HTERT RPE-1 (cell line): ENCODE results near the gene PTPRB.
"Not testable (repeated sequence)": the region's sequence is repeated elsewhere in the genome, so short reads cannot be mapped to it uniquely, and the experiment has no call there.

ENCODE experiments used
- in situ Hi-C: fragments of 300-500 bp; cut with MboI; formaldehyde crosslinking; loops from 4 replicates; pipeline ENCODE4 v1.14.3; 2020; ENCODE audit warnings: low sequenced_read_pairs

Gene PTPRB

GRCh38 chr12:70549340-70550179 is 87.7 kb downstream of the PTPRB start:
- in situ Hi-C loops, result no loop called here

- in situ Hi-C loops, result no loop called here
Observed at GRCh38 chr12:70543444-70543843, 93.8 kb downstream of the PTPRB start.

GRCh38 chr12:70540996-70541395 is 96.2 kb downstream of the PTPRB start:
- in situ Hi-C loops, result no loop called here

GRCh38 chr12:70536650-70537049 is 100.6 kb downstream of the PTPRB start:
- in situ Hi-C loops, result no loop called here

- in situ Hi-C loops, result no loop called here
Observed at GRCh38 chr12:70535896-70536374, 101.3 kb downstream of the PTPRB start.

GRCh38 chr12:70534466-70534865 is 102.8 kb downstream of the PTPRB start:
- in situ Hi-C loops, result no loop called here

- in situ Hi-C loops, result no loop called here
Observed at GRCh38 chr12:70529647-70530046, 107.6 kb downstream of the PTPRB start.

GRCh38 chr12:70520847-70521246 is 116.4 kb downstream of the PTPRB start:
- in situ Hi-C loops, result no loop called here

- in situ Hi-C loops, result no loop called here
Observed at GRCh38 chr12:70513426-70513825, 123.8 kb downstream of the PTPRB start.

GRCh38 chr12:70508178-70508577 is 129.1 kb downstream of the PTPRB start:
- in situ Hi-C loops, result no loop called here

GRCh38 chr12:70507442-70507841 is 129.8 kb downstream of the PTPRB start:
- in situ Hi-C loops, result no loop called here

- in situ Hi-C loops, result no loop called here
Observed at GRCh38 chr12:70497508-70497907, 139.7 kb downstream of the PTPRB start.

GRCh38 chr12:70492904-70493303 is 144.3 kb downstream of the PTPRB start:
- in situ Hi-C loops, result not testable (repeated sequence)

- in situ Hi-C loops, result not testable (repeated sequence)
Observed at GRCh38 chr12:70490928-70491327, 146.3 kb downstream of the PTPRB start.

GRCh38 chr12:70487440-70487839 is 149.8 kb downstream of the PTPRB start:
- in situ Hi-C loops, result no loop called here

GRCh38 chr12:70486588-70486987 is 150.6 kb downstream of the PTPRB start:
- in situ Hi-C loops, result no loop called here

- in situ Hi-C loops, result no loop called here
Observed at GRCh38 chr12:70485704-70486103, 151.5 kb downstream of the PTPRB start.

- in situ Hi-C loops, result no loop called here
Observed at GRCh38 chr12:70484464-70484863, 152.8 kb downstream of the PTPRB start.

GRCh38 chr12:70482764-70483163 is 154.5 kb downstream of the PTPRB start:
- in situ Hi-C loops, result no loop called here

- in situ Hi-C loops, result no loop called here
Observed at GRCh38 chr12:70469221-70469820, 167.9 kb downstream of the PTPRB start.

- in situ Hi-C loops, result no loop called here
Observed at GRCh38 chr12:70468741-70469140, 168.5 kb downstream of the PTPRB start.
